NCI-H1048 (cell line): ENCODE results near the gene GNAI1.

ENCODE experiments used
- DNase-seq: peaks from one replicate; lab custom pipeline; 2025; lab: John Stamatoyannopoulos, UW

The GNAI1 gene

DNA sequence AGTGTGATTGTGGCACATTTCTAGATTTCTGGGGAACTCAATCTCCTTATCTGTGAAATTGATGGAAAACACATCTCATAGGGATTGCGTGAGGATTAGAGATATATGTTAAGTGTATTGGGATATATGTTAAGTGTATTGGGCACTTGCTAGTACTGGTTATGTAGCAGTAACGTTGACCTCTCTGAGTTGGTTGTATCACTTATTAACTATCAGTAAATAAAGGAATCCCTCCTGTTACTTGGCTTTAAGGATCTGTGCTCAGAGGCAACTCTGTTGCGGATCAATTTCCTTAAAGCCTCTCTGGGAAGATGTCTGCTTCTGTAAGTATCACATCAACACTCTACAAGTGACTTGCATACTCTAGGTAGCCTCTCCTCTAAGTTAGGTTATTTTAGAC lies 25.2 kb downstream of the GNAI1 start:
- DNase-seq, result no peak

GRCh38 chr7:80161466-80161865 lies 26.8 kb downstream of the GNAI1 start:
- no peak for DNase-seq

- DNase-seq, result no peak
Observed at GRCh38 chr7:80165177-80165576, 30.5 kb downstream of the GNAI1 start.

DNA sequence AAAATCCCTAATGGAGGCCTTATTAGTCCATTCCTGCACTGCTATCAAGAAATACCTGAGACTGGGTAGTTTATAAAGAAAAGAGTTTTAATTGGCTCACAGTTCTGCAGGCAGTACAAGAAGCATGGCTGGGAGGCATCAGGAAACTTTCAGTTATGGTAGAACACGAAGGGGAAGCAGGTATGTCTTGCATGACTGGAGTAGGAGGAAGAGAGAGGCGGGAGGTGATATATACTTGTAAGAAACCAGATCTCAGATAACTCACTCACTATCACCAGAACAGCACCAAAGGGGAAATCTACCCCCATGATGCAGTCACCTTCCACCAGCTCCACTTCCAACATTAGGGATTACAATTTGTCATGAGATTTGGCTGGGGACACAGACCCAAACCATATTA lies 35.8 kb downstream of the GNAI1 start:
- no peak for DNase-seq

GRCh38 chr7:80172387-80172786 lies 37.8 kb downstream of the GNAI1 start:
- no peak for DNase-seq

- DNase-seq, result no peak
Observed at GRCh38 chr7:80175744-80176143, 41.1 kb downstream of the GNAI1 start.

DNA sequence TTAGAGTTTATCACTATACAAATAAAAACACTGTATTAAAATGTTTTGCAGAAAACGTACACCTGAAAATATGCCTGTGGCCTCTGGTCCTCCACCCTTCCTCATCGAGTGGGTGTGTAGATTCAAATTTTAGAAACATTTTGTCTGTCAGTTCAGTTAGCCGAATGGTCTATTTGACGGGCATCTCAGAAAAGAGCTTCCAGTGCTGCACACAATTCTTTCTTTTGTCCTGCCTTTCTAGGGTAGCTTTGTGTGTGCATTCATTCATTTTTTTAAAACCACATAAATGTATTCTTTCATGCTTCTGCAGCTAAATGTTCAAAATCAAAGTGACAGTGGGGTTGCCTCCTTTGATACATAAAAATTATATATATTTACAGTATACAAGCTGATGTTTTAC lies 46.8 kb downstream of the GNAI1 start:
- DNase-seq, result no peak

- DNase-seq, result no peak
Observed at GRCh38 chr7:80182630-80183276, 48.1 kb downstream of the GNAI1 start.

DNA sequence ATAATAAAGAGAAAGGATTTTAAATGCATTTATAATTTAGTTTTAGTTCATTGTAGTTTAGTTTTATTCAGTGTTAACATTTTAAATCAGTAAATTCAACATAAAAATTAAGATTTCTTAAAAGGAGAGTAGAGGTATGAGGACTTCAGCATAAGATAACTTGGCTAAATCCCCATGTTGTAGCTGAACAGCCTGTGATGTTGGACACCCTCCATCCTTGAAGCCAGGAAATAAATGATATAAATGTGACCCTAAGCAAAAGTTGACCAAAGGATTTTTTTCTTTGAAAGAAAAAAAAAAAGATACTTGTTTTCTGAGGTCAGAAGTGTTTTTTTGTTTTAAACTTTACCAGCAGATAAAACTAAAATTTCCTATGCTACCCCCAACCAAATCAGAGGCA lies 48.7 kb downstream of the GNAI1 start:
- no peak for DNase-seq

- no peak for DNase-seq
Observed at GRCh38 chr7:80183900-80184685, 49.5 kb downstream of the GNAI1 start.

- no peak for DNase-seq
Observed at GRCh38 chr7:80184693-80185092, 50.1 kb downstream of the GNAI1 start.

- no peak for DNase-seq
Observed at GRCh38 chr7:80185571-80185970, 50.9 kb downstream of the GNAI1 start.

GRCh38 chr7:80186721-80187120 lies 52.1 kb downstream of the GNAI1 start:
- DNase-seq, result no peak

DNA sequence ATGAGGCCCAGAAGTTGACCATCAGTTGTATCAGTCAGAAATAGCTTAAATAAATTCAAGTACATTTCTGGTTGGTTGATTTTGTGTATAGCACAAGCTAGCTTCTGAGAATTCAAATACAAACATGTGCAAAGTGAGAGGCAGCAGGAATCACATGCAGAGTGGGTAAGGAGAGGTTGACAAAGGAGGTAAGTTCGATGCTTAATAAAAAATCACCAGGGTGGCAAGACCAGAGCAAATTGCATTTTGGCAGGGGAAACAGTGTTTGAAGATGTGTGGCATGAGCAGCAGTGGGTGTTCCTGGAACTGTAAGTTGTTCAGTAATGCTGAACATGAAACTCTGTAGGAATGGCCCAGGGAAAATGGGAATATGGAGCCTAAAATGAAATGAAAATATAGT lies 52.6 kb downstream of the GNAI1 start:
- DNase-seq, result no peak

DNA sequence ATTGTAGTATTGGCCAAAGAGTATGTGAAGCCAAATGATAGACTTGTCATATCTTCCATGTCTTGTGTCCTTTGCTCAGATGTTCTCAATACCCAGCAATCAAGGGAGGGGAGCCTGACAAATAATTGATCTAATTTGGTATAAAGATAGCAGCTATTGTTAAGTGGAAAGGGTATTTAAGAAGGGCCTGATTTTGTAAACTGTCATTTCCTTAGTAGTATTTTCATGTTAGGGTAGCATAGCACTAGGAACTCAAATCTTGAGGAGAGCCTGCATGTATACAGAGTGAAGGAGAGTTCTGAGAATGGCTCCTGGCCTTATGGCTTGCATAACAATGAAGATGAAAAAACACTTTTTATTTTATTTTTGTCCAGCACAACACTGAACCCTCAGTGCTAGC lies 53.1 kb downstream of the GNAI1 start:
- DNase-seq, result no peak

DNA sequence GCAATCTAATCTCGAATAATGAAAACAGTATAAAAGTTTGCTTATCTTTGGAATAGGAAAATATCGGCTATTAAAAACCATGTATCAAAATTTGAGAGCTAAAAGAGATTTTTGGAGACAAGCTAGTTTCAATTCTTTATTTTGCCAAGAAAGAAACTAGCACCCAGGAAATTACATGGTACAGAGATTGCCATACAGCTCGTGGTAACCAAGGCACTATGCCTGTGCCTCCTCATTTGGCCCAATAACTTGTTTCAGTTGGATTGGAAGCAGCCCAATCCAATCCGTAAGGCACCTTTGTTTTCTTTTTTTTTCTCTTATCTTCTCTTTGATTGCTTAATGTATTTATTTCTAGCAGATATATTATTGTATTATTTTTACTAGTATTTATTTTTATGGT lies 55.0 kb downstream of the GNAI1 start:
- no peak for DNase-seq

GRCh38 chr7:80197627-80198026 lies 63.0 kb downstream of the GNAI1 start:
- DNase-seq, result no peak

GRCh38 chr7:80199051-80199450 lies 64.4 kb downstream of the GNAI1 start:
- no peak for DNase-seq

DNA sequence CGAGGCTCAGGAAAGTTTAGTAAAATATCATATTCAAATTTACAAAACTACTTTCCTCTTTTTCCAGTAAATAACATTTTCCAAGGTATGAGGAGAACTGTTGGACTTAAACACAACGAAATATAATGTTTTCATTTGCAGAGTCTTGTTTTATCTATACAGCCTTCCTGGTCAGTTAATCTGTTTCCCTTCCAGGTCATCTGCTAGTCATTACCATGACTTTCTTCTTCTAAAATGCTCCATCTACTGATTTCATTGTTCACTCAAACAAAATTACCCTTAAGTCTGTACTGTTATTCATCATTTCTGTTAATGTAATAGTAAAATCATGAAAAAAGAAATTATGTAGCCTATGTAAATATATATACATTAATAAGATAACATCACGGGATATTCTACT lies 69.8 kb downstream of the GNAI1 start:
- no peak for DNase-seq

- DNase-seq, result no peak
Observed at GRCh38 chr7:80204919-80205318, 70.3 kb downstream of the GNAI1 start.

GRCh38 chr7:80206763-80207162 lies 72.1 kb downstream of the GNAI1 start:
- no peak for DNase-seq

GRCh38 chr7:80207501-80207900 lies 72.9 kb downstream of the GNAI1 start:
- no peak for DNase-seq

- DNase-seq, result no peak
Observed at GRCh38 chr7:80208700-80209099, 74.1 kb downstream of the GNAI1 start.

DNA sequence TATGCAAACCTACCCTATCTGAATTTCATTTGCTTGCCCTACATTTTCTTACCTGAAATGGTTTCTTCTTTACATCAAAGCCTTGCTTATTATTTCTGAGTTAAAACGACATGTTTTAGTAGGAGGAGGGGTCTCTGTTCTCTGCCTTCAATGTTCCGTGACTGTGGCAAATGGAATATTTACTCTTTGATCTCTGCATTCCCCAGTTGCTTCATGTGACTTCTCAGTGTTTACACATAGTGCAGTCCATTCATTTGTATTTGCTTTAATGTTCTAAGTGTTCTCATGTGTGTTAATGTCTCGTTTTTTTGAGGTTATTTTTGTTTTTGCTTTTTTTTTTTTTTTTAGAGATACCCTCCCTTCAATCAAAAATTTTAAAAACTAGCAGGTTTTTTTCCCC lies 75.8 kb downstream of the GNAI1 start:
- no peak for DNase-seq
